ENCODE measurements around the gene FGD3. TPM values are rescaled to one million over a fixed set of nuclear protein-coding genes. Genes with fewer than 3 reads are reported as not detected.

FGD3 gene
- total RNA-seq, 1 donor from 2014 or later = not detected

- H3K27ac Mint-ChIP-seq (ENCODE audit: unreplicated experiment) = no peak overlapping the region
- TF ChIP-seq, protein P1, sequence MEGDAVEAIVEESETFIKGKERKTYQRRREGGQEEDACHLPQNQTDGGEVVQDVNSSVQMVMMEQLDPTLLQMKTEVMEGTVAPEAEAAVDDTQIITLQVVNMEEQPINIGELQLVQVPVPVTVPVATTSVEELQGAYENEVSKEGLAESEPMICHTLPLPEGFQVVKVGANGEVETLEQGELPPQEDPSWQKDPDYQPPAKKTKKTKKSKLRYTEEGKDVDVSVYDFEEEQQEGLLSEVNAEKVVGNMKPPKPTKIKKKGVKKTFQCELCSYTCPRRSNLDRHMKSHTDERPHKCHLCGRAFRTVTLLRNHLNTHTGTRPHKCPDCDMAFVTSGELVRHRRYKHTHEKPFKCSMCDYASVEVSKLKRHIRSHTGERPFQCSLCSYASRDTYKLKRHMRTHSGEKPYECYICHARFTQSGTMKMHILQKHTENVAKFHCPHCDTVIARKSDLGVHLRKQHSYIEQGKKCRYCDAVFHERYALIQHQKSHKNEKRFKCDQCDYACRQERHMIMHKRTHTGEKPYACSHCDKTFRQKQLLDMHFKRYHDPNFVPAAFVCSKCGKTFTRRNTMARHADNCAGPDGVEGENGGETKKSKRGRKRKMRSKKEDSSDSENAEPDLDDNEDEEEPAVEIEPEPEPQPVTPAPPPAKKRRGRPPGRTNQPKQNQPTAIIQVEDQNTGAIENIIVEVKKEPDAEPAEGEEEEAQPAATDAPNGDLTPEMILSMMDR (IDR thresholded peaks at IDR 0.05) = no peak
Observed at GRCh38 chr9:93025736-93026135, 78.4 kb downstream of the FGD3 start.

DNA sequence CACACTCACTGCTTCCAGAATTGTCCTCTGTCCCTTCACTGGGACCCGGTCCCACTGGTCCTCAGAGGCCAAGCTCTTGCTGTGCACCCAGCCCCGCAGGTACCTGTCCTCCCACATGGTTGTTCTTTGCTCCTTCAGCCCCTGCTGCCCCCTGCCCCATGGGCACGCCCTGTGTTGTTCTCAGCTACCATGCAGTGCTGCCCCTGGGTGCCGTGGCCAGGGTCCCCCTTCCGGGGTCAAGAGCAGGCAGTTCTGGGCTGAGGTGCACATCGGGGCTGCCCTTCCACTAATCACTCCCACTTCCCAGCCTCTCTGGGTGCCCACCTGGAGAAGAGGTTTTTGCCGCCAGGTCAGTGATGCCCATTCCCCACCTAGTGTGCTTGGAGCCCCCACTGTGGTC lies 79.3 kb downstream of the FGD3 start:
- TF ChIP-seq, protein P1 (IDR thresholded peaks at IDR 0.05) = no peak

More at GRCh38 chr9:93025736-93026135, 78.4 kb downstream of the FGD3 start:
- peaks cover 1% of the 10 kb centered on the region for H3K27me3 Mint-ChIP-seq (ENCODE audit: unreplicated experiment)
- no peak for DNase-seq (ENCODE audit: extremely low spot score, unreplicated experiment)
- no peak overlapping the region for H3K4me3 Mint-ChIP-seq (ENCODE audit: unreplicated experiment)
- H3K4me1 Mint-ChIP-seq (ENCODE audit: unreplicated experiment) = no peaks in the 10 kb centered on the region
- no peaks in the 10 kb centered on the region for H3K36me3 Mint-ChIP-seq (ENCODE audit: unreplicated experiment)
- H3K9me3 Mint-ChIP-seq (ENCODE audit: unreplicated experiment) = no peaks in the 10 kb centered on the region

DNA sequence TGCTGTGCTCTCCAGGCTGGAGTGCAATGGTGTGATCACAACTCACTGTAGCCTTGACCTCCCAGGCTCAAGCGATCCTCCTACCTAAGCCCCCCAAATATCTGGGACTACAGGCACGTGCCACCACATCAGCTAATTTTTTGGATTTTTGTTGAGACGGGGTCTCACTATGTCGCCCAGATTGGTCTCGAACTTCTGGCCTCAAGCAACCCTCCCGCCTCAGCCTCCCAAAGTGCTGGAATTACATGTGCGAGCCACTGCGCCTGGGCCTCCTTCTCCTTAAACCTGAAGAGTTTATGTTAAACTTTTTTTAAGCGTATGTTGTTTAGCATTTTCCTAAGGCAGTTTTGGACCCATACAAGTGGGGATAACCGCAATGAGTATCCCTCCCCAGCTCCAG lies 80.4 kb downstream of the FGD3 start:
- Mint-ChIP-seq H3K27ac (ENCODE audit: unreplicated experiment) (no peak overlapping the region), H3K4me1 (ENCODE audit: unreplicated experiment) (no peaks in the 10 kb centered on the region), H3K9me3 (ENCODE audit: unreplicated experiment) (no peaks in the 10 kb centered on the region), H3K4me3 (ENCODE audit: unreplicated experiment) (no peak overlapping the region), H3K27me3 (ENCODE audit: unreplicated experiment) (peaks cover 11% of the 10 kb centered on the region), H3K36me3 (ENCODE audit: unreplicated experiment) (no peaks in the 10 kb centered on the region)
- DNase-seq (ENCODE audit: extremely low spot score, unreplicated experiment) = no peak
- TF ChIP-seq, protein P1 (IDR thresholded peaks at IDR 0.05) = no peak

More for the DNA sequence above, 79.3 kb downstream of the FGD3 start:
- Mint-ChIP-seq H3K36me3 (ENCODE audit: unreplicated experiment) (no peaks in the 10 kb centered on the region), H3K4me3 (ENCODE audit: unreplicated experiment) (no peak overlapping the region), H3K27ac (ENCODE audit: unreplicated experiment) (no peak overlapping the region), H3K4me1 (ENCODE audit: unreplicated experiment) (no peaks in the 10 kb centered on the region), H3K27me3 (ENCODE audit: unreplicated experiment) (peaks cover 3% of the 10 kb centered on the region), H3K9me3 (ENCODE audit: unreplicated experiment) (no peaks in the 10 kb centered on the region)
- no peak for DNase-seq (ENCODE audit: extremely low spot score, unreplicated experiment)

DNA sequence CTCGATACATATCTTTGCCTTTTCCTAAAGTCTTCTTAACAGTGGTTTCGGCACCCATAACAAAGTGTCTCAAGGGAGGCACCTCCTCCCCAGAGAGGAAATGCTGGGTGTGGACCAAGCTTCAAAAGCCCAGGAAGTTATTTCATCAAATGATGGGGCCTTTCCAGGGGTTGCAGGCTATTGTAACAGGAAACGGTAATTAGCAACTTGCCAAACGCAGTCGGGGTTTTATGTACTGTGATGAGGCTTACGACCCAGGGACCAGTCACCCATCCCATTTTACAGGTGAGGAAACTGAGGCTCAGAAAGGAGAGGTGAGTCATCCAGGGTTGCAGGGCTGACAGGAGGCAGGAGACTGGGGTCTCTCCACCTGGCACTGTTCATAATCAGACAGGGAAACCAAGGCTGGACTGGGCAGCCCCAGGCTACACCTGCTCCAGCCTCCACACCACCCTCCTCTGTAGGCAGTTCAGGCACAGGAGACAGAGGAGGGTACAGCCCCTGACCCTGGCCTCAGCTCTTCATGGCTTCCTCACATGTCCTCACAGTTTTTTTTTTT lies 81.2 kb downstream of the FGD3 start:
- H3K27ac Mint-ChIP-seq (ENCODE audit: unreplicated experiment) = no peak overlapping the region
- H3K4me1 Mint-ChIP-seq (ENCODE audit: unreplicated experiment) = no peaks in the 10 kb centered on the region
- no peaks in the 10 kb centered on the region for H3K36me3 Mint-ChIP-seq (ENCODE audit: unreplicated experiment)
- no peak overlapping the region for H3K4me3 Mint-ChIP-seq (ENCODE audit: unreplicated experiment)
- DNase-seq (ENCODE audit: extremely low spot score, unreplicated experiment) = no peak
- TF ChIP-seq, protein P1 (IDR thresholded peaks at IDR 0.05) = no peak
- peaks cover 12% of the 10 kb centered on the region for H3K27me3 Mint-ChIP-seq (ENCODE audit: unreplicated experiment)
- H3K9me3 Mint-ChIP-seq (ENCODE audit: unreplicated experiment) = no peaks in the 10 kb centered on the region

GRCh38 chr9:93030642-93031628 lies 83.6 kb downstream of the FGD3 start:
- TF ChIP-seq, protein P1 (IDR thresholded peaks at IDR 0.05) = no peak
- H3K9me3 Mint-ChIP-seq (ENCODE audit: unreplicated experiment) = no peaks in the 10 kb centered on the region
- H3K27me3 Mint-ChIP-seq (ENCODE audit: unreplicated experiment) = peaks cover 12% of the 10 kb centered on the region
- no peaks in the 10 kb centered on the region for H3K36me3 Mint-ChIP-seq (ENCODE audit: unreplicated experiment)
- DNase-seq (ENCODE audit: extremely low spot score, unreplicated experiment) = no peak
- H3K4me3 Mint-ChIP-seq (ENCODE audit: unreplicated experiment) = no peak overlapping the region
- H3K27ac Mint-ChIP-seq (ENCODE audit: unreplicated experiment) = no peak overlapping the region
- H3K4me1 Mint-ChIP-seq (ENCODE audit: unreplicated experiment) = no peaks in the 10 kb centered on the region
